GM23338 (cell line): ENCODE measurements around the gene IL1B. TPM values are rescaled to one million over a fixed set of nuclear protein-coding genes. Genes with fewer than 3 reads are reported as not detected.

Experiments used
- ATAC-seq: fragments of 200-7000 bp; cut with Tn5 transposase; 3 replicates; pipeline ENCODE4 v1.9.1; 2020
- DNase-seq: peaks from one replicate; pipeline ENCODE4 v3.0.0-alpha.2; 2015; ENCODE audit warnings: low spot score
- H2AFZ ChIP-seq: fragments of 200-600 bp; sonication (generic); 2 replicates; pipeline ENCODE4 v1.8.0; 2016; ENCODE audit warnings: antibody characterized with exemption, mild to moderate bottlenecking, moderate library complexity
- H3F3A ChIP-seq: fragments of 200-600 bp; sonication (generic); replicated peaks from 2 replicates; pipeline ENCODE4 v1.8.0; 2017; ENCODE audit warnings: antibody characterized with exemption, mixed run types, low read depth
- H3K27ac ChIP-seq: fragments of 200-600 bp; sonication (generic); 2 replicates; pipeline ENCODE4 v1.6.1; 2016; ENCODE audit warnings: low read depth
- H3K27me3 ChIP-seq: fragments of 200-600 bp; sonication (generic); 2 replicates; pipeline ENCODE4 v1.8.0; 2016; ENCODE audit warnings: mild to moderate bottlenecking, mixed run types, moderate library complexity; ENCODE audit not compliant: insufficient read depth
- H3K36me3 ChIP-seq: fragments of 200-600 bp; sonication (generic); 2 replicates; pipeline ENCODE4 v1.8.0; 2016; ENCODE audit warnings: mild to moderate bottlenecking; ENCODE audit not compliant: insufficient read depth
- H3K4me1 ChIP-seq: fragments of 200-600 bp; sonication (generic); 2 replicates; pipeline ENCODE4 v1.8.0; 2016; ENCODE audit warnings: mild to moderate bottlenecking, moderate library complexity; ENCODE audit not compliant: insufficient read depth
- H3K4me2 ChIP-seq: fragments of 200-600 bp; sonication (generic); 2 replicates; pipeline ENCODE4 v1.7.1; 2017; ENCODE audit warnings: mixed run types
- H3K4me3 ChIP-seq: fragments of 200-600 bp; sonication (generic); 2 replicates; pipeline ENCODE4 v1.6.1; 2016; ENCODE audit warnings: mixed run types
- H3K79me2 ChIP-seq: fragments of 200-600 bp; sonication (generic); replicated peaks from 2 replicates; pipeline ENCODE4 v1.8.0; 2017; ENCODE audit warnings: mild to moderate bottlenecking; ENCODE audit not compliant: insufficient read depth
- H3K9me2 ChIP-seq: fragments of 200-600 bp; sonication (generic); 2 replicates; pipeline ENCODE4 v1.8.0; 2017; ENCODE audit not compliant: insufficient read depth
- H4K20me1 ChIP-seq: fragments of 200-600 bp; sonication (generic); replicated peaks from 2 replicates; pipeline ENCODE4 v1.8.0; 2017; ENCODE audit warnings: mild to moderate bottlenecking; ENCODE audit not compliant: insufficient read depth
- H3K27ac Mint-ChIP-seq: 2 replicates; pipeline ENCODE4 v1.8.0; 2020; ENCODE audit warnings: inconsistent platforms, mild to moderate bottlenecking, moderate library complexity, mixed read lengths
- H3K27me3 Mint-ChIP-seq: 3 replicates; pipeline ENCODE4 v1.8.0; 2022; ENCODE audit warnings: low read depth, mild to moderate bottlenecking, moderate library complexity, mixed read lengths, inconsistent platforms; ENCODE audit not compliant: insufficient read depth, poor library complexity
- H3K36me3 Mint-ChIP-seq: 3 replicates; pipeline ENCODE4 v1.8.0; 2021; ENCODE audit warnings: low read depth, mild to moderate bottlenecking, inconsistent platforms, moderate library complexity, mixed read lengths
- H3K4me1 Mint-ChIP-seq: 3 replicates; pipeline ENCODE4 v1.8.0; 2020; ENCODE audit warnings: mild to moderate bottlenecking, inconsistent platforms, mixed read lengths
- H3K4me3 Mint-ChIP-seq: 3 replicates; pipeline ENCODE4 v1.8.0; 2021; ENCODE audit warnings: moderate library complexity, mild to moderate bottlenecking, inconsistent platforms, mixed read lengths
- H3K9me3 Mint-ChIP-seq: 3 replicates; pipeline ENCODE4 v1.8.0; 2020; ENCODE audit warnings: moderate library complexity, mild to moderate bottlenecking, inconsistent platforms, mixed read lengths
- CREB1 ChIP-seq: fragments of 250-450 bp; sonication (Bioruptor Pico); IDR thresholded peaks from 2 replicates; pipeline ENCODE4 v1.5.0; 2020; ENCODE audit warnings: low read depth, mild to moderate bottlenecking, moderate library complexity
- EZH2 ChIP-seq: fragments of 200-600 bp; sonication (generic); IDR thresholded peaks from one replicate; pipeline ENCODE4 v1.8.0; 2017; ENCODE audit warnings: antibody characterized with exemption, mild to moderate bottlenecking, low read depth; ENCODE audit not compliant: unreplicated experiment
- POLR2AphosphoS5 ChIP-seq: IDR thresholded peaks from 2 replicates; pipeline ENCODE4 v1.6.1; 2016; ENCODE audit warnings: antibody characterized with exemption, low read depth
- STAT1 ChIP-seq: IDR thresholded peaks from one replicate; pipeline ENCODE4 v1.6.1; 2016; ENCODE audit warnings: antibody characterized with exemption; ENCODE audit not compliant: unreplicated experiment
- ZNF114 ChIP-seq: fragments of 250-450 bp; sonication (Bioruptor Pico); IDR thresholded peaks from 2 replicates; pipeline ENCODE4 v1.5.0; 2020; ENCODE audit warnings: mild to moderate bottlenecking, moderate library complexity
- ZNF331 ChIP-seq: fragments of 250-450 bp; sonication (Bioruptor Pico); IDR thresholded peaks from 2 replicates; pipeline ENCODE4 v1.5.0; 2020; ENCODE audit warnings: low read depth, mild to moderate bottlenecking, moderate library complexity
- polyA plus RNA-seq: library from polyadenylated mRNA; unstranded; fragments of >200 nt; fragmentation: Nextera tagmentation; extraction: Ambion mirVana; gene quantifications from 2 replicates; pipeline ENCODE4 v1.2.1, GENCODE V29; 2016
- total RNA-seq: library from RNA; depleted of rRNA; stranded (reverse); fragments of >200 nt; shearing (Covaris generic); gene quantifications from 2 replicates; pipeline ENCODE4 v1.2.3, GENCODE V29; 2014
- TF ChIP-seq, protein P1 (sequence below), 2 experiments: fragments of 200-600 bp in 1 of 2; sonication (generic) in 1 of 2; conservative IDR thresholded peaks; 2 replicates each; pipeline versions ENCODE4 v1.5.1 to v1.6.1; 2016 to 2017; ENCODE audit warnings: antibody characterized with exemption in 2 of 2, low read depth in 2 of 2, mild to moderate bottlenecking in 2 of 2, moderate library complexity in 1 of 2
- TF ChIP-seq, protein P2 (sequence below): IDR thresholded peaks from 2 replicates; pipeline ENCODE4 v1.6.1; 2016; ENCODE audit warnings: antibody characterized with exemption
- TF ChIP-seq, protein P3 (sequence below): IDR thresholded peaks from one replicate; pipeline ENCODE4 v1.6.1; 2018; ENCODE audit warnings: antibody characterized with exemption; ENCODE audit not compliant: unreplicated experiment

Gene IL1B
- total and polyA plus RNA-seq, 2 experiments from 2014 or later: not detected

DNA sequence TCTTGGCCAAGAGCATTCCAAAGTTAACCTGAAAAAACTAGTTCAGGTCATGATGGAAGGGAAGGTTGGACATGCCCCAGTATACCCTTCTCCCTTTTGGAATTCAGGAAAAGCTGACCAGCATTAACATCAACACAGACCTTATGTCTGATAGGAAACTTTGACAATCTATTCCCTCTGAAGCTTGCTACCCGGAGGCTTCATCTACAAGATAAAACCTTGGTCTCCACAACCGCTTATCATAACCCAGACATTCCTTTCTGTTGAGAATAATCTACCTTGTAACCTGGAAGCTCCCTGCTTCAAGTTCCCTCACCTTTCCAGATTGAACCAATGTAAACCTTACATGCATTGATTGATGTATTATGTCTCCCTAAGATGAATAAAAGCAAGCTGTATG is 49.7 kb upstream of the IL1B start (continued):
- TF ChIP-seq, protein P1, sequence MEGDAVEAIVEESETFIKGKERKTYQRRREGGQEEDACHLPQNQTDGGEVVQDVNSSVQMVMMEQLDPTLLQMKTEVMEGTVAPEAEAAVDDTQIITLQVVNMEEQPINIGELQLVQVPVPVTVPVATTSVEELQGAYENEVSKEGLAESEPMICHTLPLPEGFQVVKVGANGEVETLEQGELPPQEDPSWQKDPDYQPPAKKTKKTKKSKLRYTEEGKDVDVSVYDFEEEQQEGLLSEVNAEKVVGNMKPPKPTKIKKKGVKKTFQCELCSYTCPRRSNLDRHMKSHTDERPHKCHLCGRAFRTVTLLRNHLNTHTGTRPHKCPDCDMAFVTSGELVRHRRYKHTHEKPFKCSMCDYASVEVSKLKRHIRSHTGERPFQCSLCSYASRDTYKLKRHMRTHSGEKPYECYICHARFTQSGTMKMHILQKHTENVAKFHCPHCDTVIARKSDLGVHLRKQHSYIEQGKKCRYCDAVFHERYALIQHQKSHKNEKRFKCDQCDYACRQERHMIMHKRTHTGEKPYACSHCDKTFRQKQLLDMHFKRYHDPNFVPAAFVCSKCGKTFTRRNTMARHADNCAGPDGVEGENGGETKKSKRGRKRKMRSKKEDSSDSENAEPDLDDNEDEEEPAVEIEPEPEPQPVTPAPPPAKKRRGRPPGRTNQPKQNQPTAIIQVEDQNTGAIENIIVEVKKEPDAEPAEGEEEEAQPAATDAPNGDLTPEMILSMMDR (conservative IDR thresholded peaks at IDR 0.05; ENCODE audit: low read depth in 2 of 2): no peak

DNA sequence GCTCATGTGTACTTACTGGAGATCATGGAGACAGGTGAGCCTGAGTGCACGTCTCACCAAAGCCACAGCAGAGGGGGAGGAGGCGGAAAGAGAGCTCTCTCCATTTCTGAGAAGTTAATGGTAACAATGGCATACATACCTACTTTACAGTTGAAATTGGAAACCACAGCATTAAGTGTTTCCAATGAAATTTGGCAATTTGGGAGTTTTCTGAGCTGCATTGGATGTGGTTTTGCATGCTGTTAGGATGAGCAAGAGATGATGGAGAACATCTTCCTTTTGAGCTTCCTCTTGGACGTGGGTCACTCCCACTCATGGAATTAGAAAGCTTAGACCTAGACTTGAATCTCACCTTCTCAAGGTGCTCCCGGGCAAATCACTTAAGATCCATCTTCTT is 48.9 kb upstream of the IL1B start:
- Histone ChIP-seq H3F3A (no peaks in the 10 kb centered on the region), H2AFZ (no peak overlapping the region), H3K9me2 (no peaks in the 10 kb centered on the region), H3K4me3 (no peak overlapping the region), H3K36me3 (no peaks in the 10 kb centered on the region), H3K79me2 (no peaks in the 10 kb centered on the region), H3K4me2 (no peak overlapping the region), H3K27ac (no peak overlapping the region), H3K27me3 (no peaks in the 10 kb centered on the region), H4K20me1 (no peaks in the 10 kb centered on the region), H3K4me1 (no peaks in the 10 kb centered on the region)
- Mint-ChIP-seq H3K9me3 (no peaks in the 10 kb centered on the region), H3K36me3 (no peaks in the 10 kb centered on the region), H3K27ac (no peak overlapping the region), H3K27me3 (peaks cover 2% of the 10 kb centered on the region), H3K4me3 (no peak overlapping the region), H3K4me1 (peaks cover 4% of the 10 kb centered on the region; the same call in 2 of the 3 replicates)
- ATAC-seq: peak; percentile 25; the same call in 2 of the 3 replicates
- no peak for DNase-seq
- no peak for TF ChIP-seq STAT1
- no peak for TF ChIP-seq POLR2AphosphoS5
- TF ChIP-seq, protein P1 (conservative IDR thresholded peaks at IDR 0.05; ENCODE audit: low read depth in 2 of 2): no peak
- TF ChIP-seq, protein P2, sequence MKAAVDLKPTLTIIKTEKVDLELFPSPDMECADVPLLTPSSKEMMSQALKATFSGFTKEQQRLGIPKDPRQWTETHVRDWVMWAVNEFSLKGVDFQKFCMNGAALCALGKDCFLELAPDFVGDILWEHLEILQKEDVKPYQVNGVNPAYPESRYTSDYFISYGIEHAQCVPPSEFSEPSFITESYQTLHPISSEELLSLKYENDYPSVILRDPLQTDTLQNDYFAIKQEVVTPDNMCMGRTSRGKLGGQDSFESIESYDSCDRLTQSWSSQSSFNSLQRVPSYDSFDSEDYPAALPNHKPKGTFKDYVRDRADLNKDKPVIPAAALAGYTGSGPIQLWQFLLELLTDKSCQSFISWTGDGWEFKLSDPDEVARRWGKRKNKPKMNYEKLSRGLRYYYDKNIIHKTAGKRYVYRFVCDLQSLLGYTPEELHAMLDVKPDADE: no peak
- TF ChIP-seq EZH2: no peak
- TF ChIP-seq CREB1 (CRISPR knock-in tag): no peak

DNA sequence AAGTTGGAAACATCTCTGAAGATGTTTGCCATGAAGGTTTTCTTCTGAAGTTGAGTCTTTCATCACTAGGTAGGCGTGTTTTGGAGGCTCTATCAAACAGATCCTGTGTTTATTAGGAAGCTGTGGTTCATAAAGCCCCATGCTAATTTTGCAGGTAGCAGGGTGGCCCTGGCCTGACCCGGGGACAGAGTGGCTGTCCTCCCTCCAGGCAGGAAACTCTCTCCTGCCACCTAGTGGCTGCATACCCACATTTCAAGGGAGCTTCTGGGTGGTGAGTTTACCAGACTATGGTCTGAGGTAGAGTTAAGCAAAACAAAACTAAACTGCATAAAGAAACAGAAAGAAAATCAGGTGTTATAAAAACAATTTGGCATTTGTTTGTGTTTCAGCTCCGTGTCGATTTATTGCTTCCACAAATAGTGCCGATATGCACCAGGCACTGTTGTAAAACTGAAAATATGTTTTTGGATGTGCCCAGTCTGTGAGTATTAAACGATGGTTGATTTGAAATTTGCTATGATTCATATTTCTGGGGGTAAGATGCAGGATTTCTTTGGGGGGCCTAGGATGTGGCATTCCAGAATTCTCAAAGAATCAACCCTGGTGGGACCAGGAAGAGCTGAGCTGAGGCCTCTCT is 48.4 kb upstream of the IL1B start:
- H3K9me3 Mint-ChIP-seq: no peaks in the 10 kb centered on the region
- no peaks in the 10 kb centered on the region for H3K36me3 Mint-ChIP-seq
- no peaks in the 10 kb centered on the region for H3K4me1 ChIP-seq
- H3F3A ChIP-seq: no peaks in the 10 kb centered on the region
- peak overlapping the region; percentile 24; the same call in 1 of the 2 replicates for H2AFZ ChIP-seq
- H4K20me1 ChIP-seq: no peaks in the 10 kb centered on the region
- no peak overlapping the region for H3K4me3 Mint-ChIP-seq
- DNase-seq (peak; percentile 85), ATAC-seq (peak; percentile 98)
- H3K27me3 Mint-ChIP-seq: peaks cover 2% of the 10 kb centered on the region
- H3K27ac ChIP-seq: no peak overlapping the region
- H3K27me3 ChIP-seq: no peaks in the 10 kb centered on the region
- H3K4me2 ChIP-seq: no peak overlapping the region
- H3K36me3 ChIP-seq: no peaks in the 10 kb centered on the region
- no peaks in the 10 kb centered on the region for H3K79me2 ChIP-seq
- H3K4me1 Mint-ChIP-seq: peaks cover 4% of the 10 kb centered on the region; the same call in 2 of the 3 replicates
- no peak overlapping the region for H3K4me3 ChIP-seq
- H3K27ac Mint-ChIP-seq: no peak overlapping the region
- H3K9me2 ChIP-seq: no peaks in the 10 kb centered on the region
- TF ChIP-seq ZNF331 (CRISPR knock-in tag) (no peak), ZNF114 (CRISPR knock-in tag) (no peak)
- TF ChIP-seq, protein P1 (conservative IDR thresholded peaks at IDR 0.05; ENCODE audit: low read depth in 2 of 2): peak; percentile 96 to 97
- TF ChIP-seq, protein P3, sequence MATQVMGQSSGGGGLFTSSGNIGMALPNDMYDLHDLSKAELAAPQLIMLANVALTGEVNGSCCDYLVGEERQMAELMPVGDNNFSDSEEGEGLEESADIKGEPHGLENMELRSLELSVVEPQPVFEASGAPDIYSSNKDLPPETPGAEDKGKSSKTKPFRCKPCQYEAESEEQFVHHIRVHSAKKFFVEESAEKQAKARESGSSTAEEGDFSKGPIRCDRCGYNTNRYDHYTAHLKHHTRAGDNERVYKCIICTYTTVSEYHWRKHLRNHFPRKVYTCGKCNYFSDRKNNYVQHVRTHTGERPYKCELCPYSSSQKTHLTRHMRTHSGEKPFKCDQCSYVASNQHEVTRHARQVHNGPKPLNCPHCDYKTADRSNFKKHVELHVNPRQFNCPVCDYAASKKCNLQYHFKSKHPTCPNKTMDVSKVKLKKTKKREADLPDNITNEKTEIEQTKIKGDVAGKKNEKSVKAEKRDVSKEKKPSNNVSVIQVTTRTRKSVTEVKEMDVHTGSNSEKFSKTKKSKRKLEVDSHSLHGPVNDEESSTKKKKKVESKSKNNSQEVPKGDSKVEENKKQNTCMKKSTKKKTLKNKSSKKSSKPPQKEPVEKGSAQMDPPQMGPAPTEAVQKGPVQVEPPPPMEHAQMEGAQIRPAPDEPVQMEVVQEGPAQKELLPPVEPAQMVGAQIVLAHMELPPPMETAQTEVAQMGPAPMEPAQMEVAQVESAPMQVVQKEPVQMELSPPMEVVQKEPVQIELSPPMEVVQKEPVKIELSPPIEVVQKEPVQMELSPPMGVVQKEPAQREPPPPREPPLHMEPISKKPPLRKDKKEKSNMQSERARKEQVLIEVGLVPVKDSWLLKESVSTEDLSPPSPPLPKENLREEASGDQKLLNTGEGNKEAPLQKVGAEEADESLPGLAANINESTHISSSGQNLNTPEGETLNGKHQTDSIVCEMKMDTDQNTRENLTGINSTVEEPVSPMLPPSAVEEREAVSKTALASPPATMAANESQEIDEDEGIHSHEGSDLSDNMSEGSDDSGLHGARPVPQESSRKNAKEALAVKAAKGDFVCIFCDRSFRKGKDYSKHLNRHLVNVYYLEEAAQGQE: no peak
